ENCODE data around the gene S100A1. TPM values are rescaled to one million over a fixed set of nuclear protein-coding genes. Genes with fewer than 3 reads are reported as not detected.
"Not testable (repeated sequence)": the region's sequence is repeated elsewhere in the genome, so short reads cannot be mapped to it uniquely, and the experiment has no call there.

The S100A1 gene
- total RNA-seq, 1 experiment from 2014 or later = 0.46 TPM

- intact Hi-C loops (cut with micrococcal nuclease; ENCODE audit: unreplicated experiment) = no loop called here
- no peak overlapping the region for H2AFZ ChIP-seq
- peaks cover 46% of the 10 kb centered on the region for H3F3A ChIP-seq (ENCODE audit: insufficient read depth, low read depth)
- no peak for TF ChIP-seq CTCF (conservative IDR thresholded peaks at IDR 0.05)
- TF ChIP-seq EZH2 (IDR thresholded peaks at IDR 0.05; ENCODE audit: low read depth) = no peak
- BruUV-seq (replicated peaks) = no TSS peak
- H3K4me1 ChIP-seq (replicated peaks; ENCODE audit: insufficient read depth) = peaks cover 16% of the 10 kb centered on the region
- H3K79me2 ChIP-seq (ENCODE audit: low read depth) = peaks cover 84% of the 10 kb centered on the region
- H3K27ac ChIP-seq = no peak overlapping the region
- no peak overlapping the region for H3K4me2 ChIP-seq
- CTCF ChIA-PET = no interaction called here
- DNase-seq = no peak
- peaks cover 69% of the 10 kb centered on the region for H3K36me3 ChIP-seq (ENCODE audit: low read depth)
- no peaks in the 10 kb centered on the region for H3K9me3 ChIP-seq (ENCODE audit: insufficient read depth, low read depth)
- no peaks in the 10 kb centered on the region for H3K9me2 ChIP-seq (ENCODE audit: insufficient read depth)
- POLR2A ChIA-PET (ENCODE audit: unreplicated experiment) = interaction anchor here (0.6 to 0.9 kb wide), 3 partner anchors 11 to 66 kb away, joined by 3 to 4 read pairs (median 4); no protein-coding TSS in a partner anchor
- H4K20me1 ChIP-seq (ENCODE audit: insufficient read depth) = peaks cover 33% of the 10 kb centered on the region
- no peak overlapping the region for H3K4me3 ChIP-seq
- no peaks in the 10 kb centered on the region for H3K27me3 ChIP-seq (ENCODE audit: insufficient read depth, low read depth)
Observed at GRCh38 chr1:153638261-153638660, 10.0 kb downstream of the S100A1 start.

GRCh38 chr1:153639280-153639679 lies 11.0 kb downstream of the S100A1 start:
- ChIA-PET CTCF (no interaction called here), POLR2A (ENCODE audit: unreplicated experiment) (no interaction called here)
- no peak overlapping the region for H3K4me2 ChIP-seq
- H3K27ac ChIP-seq = no peak overlapping the region
- intact Hi-C loops (cut with micrococcal nuclease; ENCODE audit: unreplicated experiment) = no loop called here
- TF ChIP-seq EZH2 (IDR thresholded peaks at IDR 0.05; ENCODE audit: low read depth) (no peak), CTCF (conservative IDR thresholded peaks at IDR 0.05) (no peak)
- H3K79me2 ChIP-seq (ENCODE audit: low read depth) = peaks cover 81% of the 10 kb centered on the region
- peaks cover 13% of the 10 kb centered on the region; the same call in 1 of the 2 replicates for H3K4me1 ChIP-seq (replicated peaks; ENCODE audit: insufficient read depth)
- H3K27me3 ChIP-seq (ENCODE audit: insufficient read depth, low read depth) = no peaks in the 10 kb centered on the region
- DNase-seq = no peak
- no peaks in the 10 kb centered on the region for H3K9me2 ChIP-seq (ENCODE audit: insufficient read depth)
- H3K36me3 ChIP-seq (ENCODE audit: low read depth) = peaks cover 80% of the 10 kb centered on the region
- BruUV-seq (replicated peaks) = no TSS peak
- H3K4me3 ChIP-seq = no peak overlapping the region
- peaks cover 53% of the 10 kb centered on the region for H3F3A ChIP-seq (ENCODE audit: insufficient read depth, low read depth)
- H3K9me3 ChIP-seq (ENCODE audit: insufficient read depth, low read depth) = no peaks in the 10 kb centered on the region
- no peak overlapping the region for H2AFZ ChIP-seq
- H4K20me1 ChIP-seq (ENCODE audit: insufficient read depth) = peaks cover 41% of the 10 kb centered on the region

GRCh38 chr1:153640213-153640612 lies 12.0 kb downstream of the S100A1 start:
- DNase-seq; intact Hi-C loops (cut with micrococcal nuclease; ENCODE audit: unreplicated experiment); H3K9me3 ChIP-seq (ENCODE audit: insufficient read depth, low read depth); H3K27ac ChIP-seq; CTCF ChIA-PET; H3K4me2 ChIP-seq; H3K4me3 ChIP-seq; H3K9me2 ChIP-seq (ENCODE audit: insufficient read depth); H2AFZ ChIP-seq; H3K27me3 ChIP-seq (ENCODE audit: insufficient read depth, low read depth); BruUV-seq (replicated peaks): not testable (repeated sequence)
- POLR2A ChIA-PET (ENCODE audit: unreplicated experiment) = interaction anchor here (0.6 kb wide), 1 partner anchor 24 kb away, joined by 3 read pairs; no protein-coding TSS in a partner anchor
- peaks cover 59% of the 10 kb centered on the region for H3F3A ChIP-seq (ENCODE audit: insufficient read depth, low read depth)
- peaks cover 89% of the 10 kb centered on the region for H3K36me3 ChIP-seq (ENCODE audit: low read depth)
- peaks cover 72% of the 10 kb centered on the region for H3K79me2 ChIP-seq (ENCODE audit: low read depth)
- peaks cover 43% of the 10 kb centered on the region for H4K20me1 ChIP-seq (ENCODE audit: insufficient read depth)
- peaks cover 13% of the 10 kb centered on the region; the same call in 1 of the 2 replicates for H3K4me1 ChIP-seq (replicated peaks; ENCODE audit: insufficient read depth)

GRCh38 chr1:153640861-153641260 lies 12.6 kb downstream of the S100A1 start:
- DNase-seq = no peak
- peaks cover 95% of the 10 kb centered on the region for H3K36me3 ChIP-seq (ENCODE audit: low read depth)
- POLR2A ChIA-PET (ENCODE audit: unreplicated experiment) = interaction anchor here (0.6 kb wide), 2 partner anchors 30 to 60 kb away, joined by 3 to 5 read pairs; no protein-coding TSS in a partner anchor
- peaks cover 66% of the 10 kb centered on the region for H3F3A ChIP-seq (ENCODE audit: insufficient read depth, low read depth)
- no peaks in the 10 kb centered on the region for H3K9me3 ChIP-seq (ENCODE audit: insufficient read depth, low read depth)
- intact Hi-C loops (cut with micrococcal nuclease; ENCODE audit: unreplicated experiment) = no loop called here
- H4K20me1 ChIP-seq (ENCODE audit: insufficient read depth) = peaks cover 40% of the 10 kb centered on the region
- peaks cover 7% of the 10 kb centered on the region; the same call in 1 of the 2 replicates for H3K4me1 ChIP-seq (replicated peaks; ENCODE audit: insufficient read depth)
- H3K79me2 ChIP-seq (ENCODE audit: low read depth) = peaks cover 65% of the 10 kb centered on the region
- CTCF ChIA-PET = no interaction called here
- H3K27ac ChIP-seq = no peak overlapping the region
- no peak overlapping the region for H3K4me3 ChIP-seq
- BruUV-seq (replicated peaks) = no TSS peak
- H3K4me2 ChIP-seq = no peak overlapping the region
- H3K9me2 ChIP-seq (ENCODE audit: insufficient read depth) = no peaks in the 10 kb centered on the region
- no peak for TF ChIP-seq EZH2 (IDR thresholded peaks at IDR 0.05; ENCODE audit: low read depth)
- no peak for TF ChIP-seq CTCF (conservative IDR thresholded peaks at IDR 0.05)
- no peak overlapping the region for H2AFZ ChIP-seq
- H3K27me3 ChIP-seq (ENCODE audit: insufficient read depth, low read depth) = no peaks in the 10 kb centered on the region

Measured in PC-9 (cell line).